Mammary epithelial cell (primary cell): ENCODE measurements around the gene ADAMTS2.

Source experiments
- EZH2 ChIP-seq: IDR thresholded peaks from 2 replicates; pipeline ENCODE4 v1.6.1; 2012; ENCODE audit warnings: low read length, inconsistent platforms, borderline replicate concordance
- TF ChIP-seq, protein P1 (sequence below), 2 donors: IDR thresholded peaks in 1 of 2; conservative IDR thresholded peaks in 1 of 2; 2 replicates each; pipeline ENCODE4 v1.5.1; 2011 to 2012; ENCODE audit warnings: inconsistent platforms in 2 of 2, low read length in 2 of 2, mild to moderate bottlenecking in 2 of 2, control low read depth in 1 of 2, low read depth in 1 of 2; ENCODE audit not compliant: insufficient read depth in 1 of 2; ENCODE audit errors: extremely low read depth in 1 of 2

DNA sequence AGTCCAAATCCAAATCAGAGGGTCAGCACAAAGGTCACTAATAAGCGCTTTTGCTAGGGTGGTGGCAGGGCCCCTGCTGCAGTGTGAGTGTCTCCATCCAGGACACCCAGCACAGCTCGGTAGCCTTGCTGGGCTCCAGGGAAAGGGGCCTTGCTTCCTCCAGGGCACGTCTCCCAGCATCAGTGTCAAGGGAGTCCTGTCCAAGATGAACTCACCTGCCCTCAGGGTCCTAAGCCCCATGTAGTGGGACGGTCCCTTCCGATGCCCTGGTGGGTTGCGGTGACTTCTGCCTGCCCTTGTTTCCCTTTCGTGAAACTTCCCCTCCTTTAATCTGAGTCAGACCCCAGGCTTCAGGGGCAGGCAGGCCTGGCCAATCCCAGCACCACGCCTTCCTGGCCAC lies 183.4 kb downstream of the ADAMTS2 start:
- TF ChIP-seq, protein P1, sequence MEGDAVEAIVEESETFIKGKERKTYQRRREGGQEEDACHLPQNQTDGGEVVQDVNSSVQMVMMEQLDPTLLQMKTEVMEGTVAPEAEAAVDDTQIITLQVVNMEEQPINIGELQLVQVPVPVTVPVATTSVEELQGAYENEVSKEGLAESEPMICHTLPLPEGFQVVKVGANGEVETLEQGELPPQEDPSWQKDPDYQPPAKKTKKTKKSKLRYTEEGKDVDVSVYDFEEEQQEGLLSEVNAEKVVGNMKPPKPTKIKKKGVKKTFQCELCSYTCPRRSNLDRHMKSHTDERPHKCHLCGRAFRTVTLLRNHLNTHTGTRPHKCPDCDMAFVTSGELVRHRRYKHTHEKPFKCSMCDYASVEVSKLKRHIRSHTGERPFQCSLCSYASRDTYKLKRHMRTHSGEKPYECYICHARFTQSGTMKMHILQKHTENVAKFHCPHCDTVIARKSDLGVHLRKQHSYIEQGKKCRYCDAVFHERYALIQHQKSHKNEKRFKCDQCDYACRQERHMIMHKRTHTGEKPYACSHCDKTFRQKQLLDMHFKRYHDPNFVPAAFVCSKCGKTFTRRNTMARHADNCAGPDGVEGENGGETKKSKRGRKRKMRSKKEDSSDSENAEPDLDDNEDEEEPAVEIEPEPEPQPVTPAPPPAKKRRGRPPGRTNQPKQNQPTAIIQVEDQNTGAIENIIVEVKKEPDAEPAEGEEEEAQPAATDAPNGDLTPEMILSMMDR (conservative IDR thresholded peaks at IDR 0.05 in 1 of 2, IDR thresholded peaks at IDR 0.05 in 1 of 2; ENCODE audit: extremely low read depth in 1 of 2, insufficient read depth in 1 of 2, low read depth in 1 of 2, low read length in 2 of 2): no peak
- TF ChIP-seq EZH2: no peak
